GM19463 (cell line): Measurements from ENCODE around the gene FAM184A.

ENCODE experiments used
- ATAC-seq: cut with Tn5 transposase; IDR thresholded peaks from one replicate; pipeline ENCODE4 v1.9.1; 2021; ENCODE audit warnings: mild to moderate bottlenecking, moderate library complexity; ENCODE audit not compliant: unreplicated experiment

The FAM184A gene

GRCh38 chr6:118917546-118918328 lies 160.7 kb downstream of the FAM184A start:
- no peak for ATAC-seq

- ATAC-seq: no peak
These were observed 163.9 kb downstream of the FAM184A start for GRCh38 chr6:118914598-118914997.

- ATAC-seq: no peak
These were observed 165.3 kb downstream of the FAM184A start for GRCh38 chr6:118913161-118913560.

GRCh38 chr6:118912646-118913045 lies 165.8 kb downstream of the FAM184A start:
- no peak for ATAC-seq
